Measurements from ENCODE around the gene TTC7B.

Gene TTC7B

DNA sequence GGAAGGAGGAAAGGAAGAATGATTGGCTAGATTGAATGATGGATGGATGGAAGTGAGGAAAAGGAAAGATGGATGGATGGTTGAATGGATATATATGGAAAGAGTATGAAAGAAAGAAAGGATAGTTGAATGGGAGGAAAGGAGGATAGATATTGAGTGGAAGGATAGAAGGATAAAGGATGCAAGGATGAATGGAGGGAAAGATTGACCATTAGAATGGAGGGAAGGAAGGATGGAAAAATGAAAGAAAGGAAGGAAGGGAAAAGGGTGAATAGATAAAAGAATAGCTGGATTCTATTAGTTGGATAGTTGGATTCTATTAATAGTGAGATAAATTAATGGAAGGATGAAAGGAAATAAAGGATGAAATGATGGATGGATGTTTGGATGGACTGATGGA lies 313.5 kb downstream of the TTC7B start:
- Histone ChIP-seq H4K20me1 (ENCODE audit: insufficient read depth) (no peaks in the 10 kb centered on the region), H3K27ac (no peak overlapping the region), H3K4me1 (ENCODE audit: low read depth, poor library complexity, severe bottlenecking) (no peaks in the 10 kb centered on the region), H3K27me3 (ENCODE audit: insufficient read depth, low read depth) (no peaks in the 10 kb centered on the region), H3K9ac (no peak overlapping the region), H3K79me2 (ENCODE audit: insufficient read depth, low read depth) (no peaks in the 10 kb centered on the region), H3K4me2 (no peak overlapping the region), H2AFZ (ENCODE audit: low read depth) (no peak overlapping the region), H3K4me3 (IDR thresholded peaks at IDR 0.05; ENCODE audit: insufficient read depth, low read depth, low read length) (no peak overlapping the region), H3K36me3 (ENCODE audit: insufficient read depth) (no peaks in the 10 kb centered on the region)
- TF ChIP-seq CTCF (conservative IDR thresholded peaks at IDR 0.05; ENCODE audit: low read depth, low read length): no peak

- no peaks in the 10 kb centered on the region for H3K79me2 ChIP-seq (ENCODE audit: insufficient read depth, low read depth)
- no peaks in the 10 kb centered on the region for H3K27me3 ChIP-seq (ENCODE audit: insufficient read depth, low read depth)
- H3K36me3 ChIP-seq (ENCODE audit: insufficient read depth): no peaks in the 10 kb centered on the region
- no peaks in the 10 kb centered on the region for H3K4me1 ChIP-seq (ENCODE audit: low read depth, poor library complexity, severe bottlenecking)
- TF ChIP-seq CTCF (conservative IDR thresholded peaks at IDR 0.05; ENCODE audit: low read depth, low read length): no peak
- no peak overlapping the region for H3K4me2 ChIP-seq
- H4K20me1 ChIP-seq (ENCODE audit: insufficient read depth): no peaks in the 10 kb centered on the region
- no peak overlapping the region for H2AFZ ChIP-seq (ENCODE audit: low read depth)
- no peak overlapping the region for H3K4me3 ChIP-seq (IDR thresholded peaks at IDR 0.05; ENCODE audit: insufficient read depth, low read depth, low read length)
- H3K9ac ChIP-seq: no peak overlapping the region
- no peak overlapping the region for H3K27ac ChIP-seq
Measured at GRCh38 chr14:90500665-90501370, 315.4 kb downstream of the TTC7B start.

- no peak overlapping the region for H3K27ac ChIP-seq
- H3K4me2 ChIP-seq: no peak overlapping the region
- H4K20me1 ChIP-seq (ENCODE audit: insufficient read depth): no peaks in the 10 kb centered on the region
- no peak overlapping the region for H3K9ac ChIP-seq
- H2AFZ ChIP-seq (ENCODE audit: low read depth): no peak overlapping the region
- H3K4me1 ChIP-seq (ENCODE audit: low read depth, poor library complexity, severe bottlenecking): no peaks in the 10 kb centered on the region
- no peak overlapping the region for H3K4me3 ChIP-seq (IDR thresholded peaks at IDR 0.05; ENCODE audit: insufficient read depth, low read depth, low read length)
- no peaks in the 10 kb centered on the region for H3K27me3 ChIP-seq (ENCODE audit: insufficient read depth, low read depth)
- TF ChIP-seq CTCF (conservative IDR thresholded peaks at IDR 0.05; ENCODE audit: low read depth, low read length): no peak
- no peaks in the 10 kb centered on the region for H3K36me3 ChIP-seq (ENCODE audit: insufficient read depth)
- H3K79me2 ChIP-seq (ENCODE audit: insufficient read depth, low read depth): no peaks in the 10 kb centered on the region
Measured at GRCh38 chr14:90499908-90500664, 316.1 kb downstream of the TTC7B start.

DNA sequence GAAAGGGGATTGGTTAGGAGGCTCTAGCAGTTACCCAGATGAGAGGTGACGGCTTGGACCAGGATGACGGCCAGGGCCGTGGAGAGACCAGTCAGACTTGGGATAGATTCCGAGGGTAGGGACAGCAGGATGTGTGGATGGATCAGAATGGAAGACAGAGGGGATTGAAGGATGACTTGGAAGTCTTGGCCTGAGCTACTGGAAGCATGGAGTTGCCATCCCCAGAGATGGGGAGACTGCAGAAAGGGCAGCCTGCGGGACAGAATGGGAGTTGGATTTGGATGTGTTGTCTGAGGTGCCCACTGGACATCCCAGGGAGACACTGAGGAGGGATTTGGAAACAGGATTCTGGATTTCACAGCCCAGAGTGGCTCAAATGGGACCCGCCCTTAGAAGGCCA lies 317.1 kb downstream of the TTC7B start:
- Histone ChIP-seq H3K4me2 (no peak overlapping the region), H3K27me3 (ENCODE audit: insufficient read depth, low read depth) (no peaks in the 10 kb centered on the region), H3K4me3 (IDR thresholded peaks at IDR 0.05; ENCODE audit: insufficient read depth, low read depth, low read length) (no peak overlapping the region), H4K20me1 (ENCODE audit: insufficient read depth) (no peaks in the 10 kb centered on the region), H3K4me1 (ENCODE audit: low read depth, poor library complexity, severe bottlenecking) (no peaks in the 10 kb centered on the region), H3K36me3 (ENCODE audit: insufficient read depth) (no peaks in the 10 kb centered on the region), H2AFZ (ENCODE audit: low read depth) (no peak overlapping the region), H3K9ac (no peak overlapping the region), H3K27ac (no peak overlapping the region), H3K79me2 (ENCODE audit: insufficient read depth, low read depth) (no peaks in the 10 kb centered on the region)
- TF ChIP-seq CTCF (conservative IDR thresholded peaks at IDR 0.05; ENCODE audit: low read depth, low read length): no peak

Data from KMS-11 (cell line).